OCI-LY3 (cell line): ENCODE measurements around the gene RAPGEF5.

ENCODE experiments used
- H2AFZ ChIP-seq: fragments of 200-600, 300-600 bp; shearing (Covaris generic); 2 replicates; pipeline ENCODE4 v1.6.0; 2014; ENCODE audit warnings: antibody characterized with exemption, low read depth, low read length
- H3K27ac ChIP-seq: fragments of 200-600, 300-600 bp; sonication (generic); 2 replicates; pipeline ENCODE4 v1.5.1; 2014; ENCODE audit warnings: mild to moderate bottlenecking, low read length, moderate library complexity, mixed read lengths
- H3K27me3 ChIP-seq: fragments of 200-600, 300-600 bp; sonication (generic); 2 replicates; pipeline ENCODE4 v1.6.1; 2014; ENCODE audit warnings: low read depth, low read length, mixed read lengths
- H3K36me3 ChIP-seq: fragments of 200-600, 300-600 bp; sonication (generic); replicated peaks from 2 replicates; pipeline ENCODE3; 2014; ENCODE audit warnings: low read depth, low read length, mixed read lengths
- H3K4me1 ChIP-seq: fragments of 300-600, 200-600 bp; sonication (generic); 2 replicates; pipeline ENCODE4 v1.6.1; 2014; ENCODE audit warnings: low read length, mixed read lengths
- H3K4me2 ChIP-seq: fragments of 200-600, 300-600 bp; sonication (generic); 2 replicates; pipeline ENCODE4 v1.6.1; 2014; ENCODE audit warnings: low read length, mixed read lengths
- H3K4me3 ChIP-seq: fragments of 300-600, 200-600 bp; sonication (generic); 2 replicates; pipeline ENCODE4 v1.5.1; 2014; ENCODE audit warnings: antibody characterized with exemption, mild to moderate bottlenecking, low read length, moderate library complexity
- H3K79me2 ChIP-seq: fragments of 300-600, 200-600 bp; shearing (Covaris generic); 2 replicates; pipeline ENCODE4 v1.6.1; 2014; ENCODE audit warnings: mild to moderate bottlenecking, low read length, mixed read lengths
- H3K9ac ChIP-seq: fragments of 300-600, 200-600 bp; shearing (Covaris generic); 2 replicates; pipeline ENCODE4 v1.6.0; 2014; ENCODE audit warnings: mild to moderate bottlenecking, low read length, moderate library complexity
- H3K9me3 ChIP-seq: fragments of 200-600, 300-600 bp; shearing (Covaris generic); 2 replicates; pipeline ENCODE4 v1.6.1; 2014; ENCODE audit warnings: low read length, mixed read lengths; ENCODE audit not compliant: insufficient read depth
- H4K20me1 ChIP-seq: fragments of 200-600, 300-600 bp; sonication (generic); 2 replicates; pipeline ENCODE4 v1.6.1; 2016; ENCODE audit warnings: low read length, mixed read lengths; ENCODE audit not compliant: insufficient read depth
- EZH2phosphoT487 ChIP-seq: fragments of 200-600 bp; shearing (Covaris generic); IDR thresholded peaks from 2 replicates; pipeline ENCODE4 v1.6.1; 2018; ENCODE audit warnings: antibody characterized with exemption, mixed run types, low read depth
- TF ChIP-seq, protein P1 (sequence below): fragments of 200-600, 300-600 bp; sonication (generic); IDR thresholded peaks from 2 replicates; pipeline ENCODE4 v1.5.1; 2014; ENCODE audit warnings: antibody characterized with exemption, low read length, low read depth

Gene RAPGEF5

DNA sequence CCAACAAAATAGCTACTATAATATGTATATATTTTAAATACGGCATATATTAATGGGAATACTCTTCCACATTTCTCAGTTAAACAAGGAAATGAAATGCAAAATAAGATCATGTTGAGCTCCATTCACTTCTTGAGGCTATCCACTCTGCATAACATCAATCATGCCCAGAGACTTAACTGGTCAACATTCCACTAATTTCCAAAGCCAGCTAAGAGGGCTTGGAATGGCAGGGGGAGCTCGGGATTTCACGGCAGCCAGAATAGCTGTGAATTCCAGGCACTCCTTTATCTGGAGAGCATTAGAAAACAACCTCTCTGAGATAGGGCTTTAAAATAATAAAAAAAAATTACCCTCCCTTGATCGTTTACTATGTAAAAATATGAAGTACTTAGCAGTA lies 216.4 kb downstream of the RAPGEF5 start:
- H3K4me1 ChIP-seq = no peaks in the 10 kb centered on the region
- no peaks in the 10 kb centered on the region for H3K79me2 ChIP-seq
- no peaks in the 10 kb centered on the region for H3K27me3 ChIP-seq
- no peak for TF ChIP-seq EZH2phosphoT487
- TF ChIP-seq, protein P1, sequence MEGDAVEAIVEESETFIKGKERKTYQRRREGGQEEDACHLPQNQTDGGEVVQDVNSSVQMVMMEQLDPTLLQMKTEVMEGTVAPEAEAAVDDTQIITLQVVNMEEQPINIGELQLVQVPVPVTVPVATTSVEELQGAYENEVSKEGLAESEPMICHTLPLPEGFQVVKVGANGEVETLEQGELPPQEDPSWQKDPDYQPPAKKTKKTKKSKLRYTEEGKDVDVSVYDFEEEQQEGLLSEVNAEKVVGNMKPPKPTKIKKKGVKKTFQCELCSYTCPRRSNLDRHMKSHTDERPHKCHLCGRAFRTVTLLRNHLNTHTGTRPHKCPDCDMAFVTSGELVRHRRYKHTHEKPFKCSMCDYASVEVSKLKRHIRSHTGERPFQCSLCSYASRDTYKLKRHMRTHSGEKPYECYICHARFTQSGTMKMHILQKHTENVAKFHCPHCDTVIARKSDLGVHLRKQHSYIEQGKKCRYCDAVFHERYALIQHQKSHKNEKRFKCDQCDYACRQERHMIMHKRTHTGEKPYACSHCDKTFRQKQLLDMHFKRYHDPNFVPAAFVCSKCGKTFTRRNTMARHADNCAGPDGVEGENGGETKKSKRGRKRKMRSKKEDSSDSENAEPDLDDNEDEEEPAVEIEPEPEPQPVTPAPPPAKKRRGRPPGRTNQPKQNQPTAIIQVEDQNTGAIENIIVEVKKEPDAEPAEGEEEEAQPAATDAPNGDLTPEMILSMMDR = no peak
- H4K20me1 ChIP-seq = no peaks in the 10 kb centered on the region
- no peaks in the 10 kb centered on the region for H3K36me3 ChIP-seq
- no peak overlapping the region for H3K4me3 ChIP-seq
- no peak overlapping the region for H3K4me2 ChIP-seq
- H3K9me3 ChIP-seq = no peaks in the 10 kb centered on the region
- H3K9ac ChIP-seq = no peak overlapping the region
- H2AFZ ChIP-seq = no peak overlapping the region
- H3K27ac ChIP-seq = no peak overlapping the region

GRCh38 chr7:22138886-22139285 lies 218.1 kb downstream of the RAPGEF5 start:
- no peaks in the 10 kb centered on the region for H3K4me1 ChIP-seq
- no peaks in the 10 kb centered on the region for H3K9me3 ChIP-seq
- H3K9ac ChIP-seq = no peak overlapping the region
- H3K79me2 ChIP-seq = no peaks in the 10 kb centered on the region
- no peak overlapping the region for H3K27ac ChIP-seq
- TF ChIP-seq, protein P1 = no peak
- TF ChIP-seq EZH2phosphoT487 = no peak
- no peak overlapping the region for H2AFZ ChIP-seq
- H3K4me2 ChIP-seq = no peak overlapping the region
- H3K36me3 ChIP-seq = no peaks in the 10 kb centered on the region
- H3K4me3 ChIP-seq = no peak overlapping the region
- H4K20me1 ChIP-seq = no peaks in the 10 kb centered on the region
- no peaks in the 10 kb centered on the region for H3K27me3 ChIP-seq

DNA sequence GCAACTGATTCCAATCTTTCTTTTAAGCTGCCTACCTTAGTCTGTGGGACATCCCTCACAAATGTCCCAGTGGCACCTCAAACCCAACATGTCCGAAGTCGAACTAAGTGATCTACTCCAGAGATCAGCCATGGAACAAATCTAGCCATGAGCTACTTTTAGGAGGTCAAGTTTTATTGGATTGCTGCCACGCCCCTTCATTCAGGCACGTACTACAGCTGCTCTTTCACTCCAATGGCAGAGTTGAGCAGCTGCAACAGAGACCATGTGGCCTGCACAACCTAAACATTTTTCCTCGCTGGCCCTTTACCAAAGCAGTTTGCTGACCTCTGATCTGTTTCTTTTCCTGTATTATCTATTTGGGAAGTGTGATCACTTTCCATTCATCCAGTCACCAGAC lies 218.8 kb downstream of the RAPGEF5 start:
- Histone ChIP-seq H3K9me3 (no peaks in the 10 kb centered on the region), H2AFZ (no peak overlapping the region), H3K36me3 (no peaks in the 10 kb centered on the region), H3K27ac (no peak overlapping the region), H3K79me2 (no peaks in the 10 kb centered on the region), H3K4me3 (no peak overlapping the region), H3K4me2 (no peak overlapping the region), H3K4me1 (no peaks in the 10 kb centered on the region), H3K9ac (no peak overlapping the region), H3K27me3 (no peaks in the 10 kb centered on the region), H4K20me1 (no peaks in the 10 kb centered on the region)
- TF ChIP-seq, protein P1 = no peak

DNA sequence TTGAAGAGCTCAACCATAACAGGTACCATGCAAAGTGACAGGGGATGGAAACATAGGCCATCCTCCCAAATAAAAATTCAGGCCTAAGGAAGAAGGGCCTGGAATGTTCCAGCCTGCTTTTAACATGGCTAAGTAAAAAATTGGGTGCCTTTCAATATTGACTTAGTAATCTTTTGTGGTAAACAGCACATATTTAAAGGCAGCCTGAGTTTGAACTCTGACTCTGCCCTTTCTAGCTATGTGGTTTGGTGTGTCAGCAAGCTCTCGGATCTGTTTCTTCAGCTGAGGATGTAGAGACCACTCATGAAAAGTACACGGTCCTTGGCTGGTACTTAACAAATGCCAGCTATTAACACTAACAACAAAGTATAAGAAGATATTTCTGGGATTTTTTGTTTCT lies 219.5 kb downstream of the RAPGEF5 start:
- Histone ChIP-seq H4K20me1 (no peaks in the 10 kb centered on the region), H3K79me2 (no peaks in the 10 kb centered on the region), H3K4me1 (no peaks in the 10 kb centered on the region), H3K9ac (no peak overlapping the region), H3K36me3 (no peaks in the 10 kb centered on the region), H2AFZ (no peak overlapping the region), H3K27ac (no peak overlapping the region), H3K4me2 (no peak overlapping the region), H3K4me3 (no peak overlapping the region), H3K9me3 (no peaks in the 10 kb centered on the region), H3K27me3 (no peaks in the 10 kb centered on the region)
- TF ChIP-seq, protein P1 = no peak
- no peak for TF ChIP-seq EZH2phosphoT487
